WERI-Rb-1 (cell line): ENCODE measurements around the gene ARG2.

Source experiments
- DNase-seq: peaks from one replicate; pipeline ENCODE4 v3.0.0-alpha.2; 2020
- H3K27ac ChIP-seq: fragments of 250-450 bp; sonication (Bioruptor Pico); 2 replicates; pipeline ENCODE4 v1.5.1; 2020; ENCODE audit warnings: mild to moderate bottlenecking, moderate library complexity
- H3K27me3 ChIP-seq: fragments of 250-450 bp; sonication (Bioruptor Pico); 2 replicates; pipeline ENCODE4 v1.5.1; 2021; ENCODE audit warnings: mild to moderate bottlenecking, low read depth, moderate library complexity; ENCODE audit not compliant: insufficient read depth, severe bottlenecking
- H3K36me3 ChIP-seq: fragments of 250-450 bp; sonication (Bioruptor Pico); 2 replicates; pipeline ENCODE4 v1.5.1; 2020; ENCODE audit warnings: mild to moderate bottlenecking, moderate library complexity
- H3K4me3 ChIP-seq: 2 replicates; pipeline ENCODE4 v1.5.1; 2011; ENCODE audit warnings: low read depth, mild to moderate bottlenecking, control low read depth, low read length
- H3K9me3 ChIP-seq: fragments of 250-450 bp; sonication (Bioruptor Pico); 2 replicates; pipeline ENCODE4 v1.5.1; 2021; ENCODE audit warnings: mild to moderate bottlenecking, moderate library complexity; ENCODE audit not compliant: severe bottlenecking
- TF ChIP-seq, protein P1 (sequence below): IDR thresholded peaks from 2 replicates; pipeline ENCODE4 v1.5.1; 2011; ENCODE audit warnings: low read depth, mild to moderate bottlenecking, control low read depth, inconsistent platforms, low read length

Gene ARG2

DNA sequence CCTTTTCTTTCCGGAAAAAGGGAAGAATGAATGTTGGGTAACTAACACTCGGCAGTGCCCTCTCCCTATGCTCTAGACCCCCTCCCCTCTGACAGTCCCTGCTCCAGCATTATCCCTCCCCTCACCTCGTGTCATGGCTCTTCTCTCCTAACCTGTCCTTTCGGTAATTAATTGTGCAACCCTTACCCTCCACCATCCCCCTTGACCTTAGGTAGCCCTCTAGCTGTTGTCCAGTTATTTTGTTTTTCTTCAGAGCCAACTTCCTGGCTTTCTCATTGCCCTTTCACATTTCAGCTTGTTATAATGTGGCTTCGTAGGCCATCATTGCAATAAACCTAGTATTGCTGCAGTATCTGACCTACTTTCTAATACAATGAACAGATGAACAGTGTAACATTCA, 11.2 kb downstream of the ARG2 start:
- no peak overlapping the region for H3K4me3 ChIP-seq
- peaks cover 33% of the 10 kb centered on the region for H3K36me3 ChIP-seq
- TF ChIP-seq, protein P1, sequence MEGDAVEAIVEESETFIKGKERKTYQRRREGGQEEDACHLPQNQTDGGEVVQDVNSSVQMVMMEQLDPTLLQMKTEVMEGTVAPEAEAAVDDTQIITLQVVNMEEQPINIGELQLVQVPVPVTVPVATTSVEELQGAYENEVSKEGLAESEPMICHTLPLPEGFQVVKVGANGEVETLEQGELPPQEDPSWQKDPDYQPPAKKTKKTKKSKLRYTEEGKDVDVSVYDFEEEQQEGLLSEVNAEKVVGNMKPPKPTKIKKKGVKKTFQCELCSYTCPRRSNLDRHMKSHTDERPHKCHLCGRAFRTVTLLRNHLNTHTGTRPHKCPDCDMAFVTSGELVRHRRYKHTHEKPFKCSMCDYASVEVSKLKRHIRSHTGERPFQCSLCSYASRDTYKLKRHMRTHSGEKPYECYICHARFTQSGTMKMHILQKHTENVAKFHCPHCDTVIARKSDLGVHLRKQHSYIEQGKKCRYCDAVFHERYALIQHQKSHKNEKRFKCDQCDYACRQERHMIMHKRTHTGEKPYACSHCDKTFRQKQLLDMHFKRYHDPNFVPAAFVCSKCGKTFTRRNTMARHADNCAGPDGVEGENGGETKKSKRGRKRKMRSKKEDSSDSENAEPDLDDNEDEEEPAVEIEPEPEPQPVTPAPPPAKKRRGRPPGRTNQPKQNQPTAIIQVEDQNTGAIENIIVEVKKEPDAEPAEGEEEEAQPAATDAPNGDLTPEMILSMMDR = no peak
- H3K27ac ChIP-seq = no peak overlapping the region
- no peaks in the 10 kb centered on the region for H3K27me3 ChIP-seq
- DNase-seq = no peak
- no peaks in the 10 kb centered on the region for H3K9me3 ChIP-seq

DNA sequence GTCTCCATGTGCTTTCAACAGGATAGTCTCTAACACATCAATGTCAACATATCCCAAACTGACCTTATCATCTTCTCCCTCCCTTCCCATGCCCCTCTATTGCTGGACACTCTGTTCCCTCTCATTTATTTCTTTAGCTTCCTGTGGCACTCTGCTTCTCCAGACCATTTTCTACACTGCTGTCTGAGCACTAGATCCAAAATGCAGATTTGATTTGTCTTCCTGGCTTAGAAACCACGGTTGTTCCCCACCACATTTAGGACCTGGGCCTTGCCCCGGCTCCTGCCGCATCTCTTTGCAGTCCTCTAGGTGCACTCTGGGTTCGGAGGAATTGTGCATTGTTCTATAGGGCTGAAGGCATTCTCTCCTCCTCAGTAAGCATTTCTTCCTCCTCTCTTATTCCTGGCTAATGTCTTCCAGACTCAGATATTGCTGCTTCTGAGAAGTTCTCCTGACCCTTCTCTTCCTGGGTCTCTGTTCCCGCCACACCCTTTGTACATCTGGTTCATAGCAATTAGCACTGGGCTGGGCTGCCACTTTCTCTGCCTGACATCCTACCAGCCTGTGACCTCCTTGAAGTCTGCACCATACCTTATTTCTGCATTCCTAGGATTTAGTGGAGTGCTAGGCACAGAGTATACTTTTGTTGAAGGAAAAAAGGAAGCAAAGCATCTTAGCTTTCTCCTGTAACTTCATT, 13.9 kb downstream of the ARG2 start:
- Histone ChIP-seq H3K27ac (no peak overlapping the region), H3K4me3 (no peak overlapping the region), H3K9me3 (no peaks in the 10 kb centered on the region), H3K36me3 (peaks cover 24% of the 10 kb centered on the region), H3K27me3 (no peaks in the 10 kb centered on the region)
- TF ChIP-seq, protein P1 = no peak
- DNase-seq = no peak

DNA sequence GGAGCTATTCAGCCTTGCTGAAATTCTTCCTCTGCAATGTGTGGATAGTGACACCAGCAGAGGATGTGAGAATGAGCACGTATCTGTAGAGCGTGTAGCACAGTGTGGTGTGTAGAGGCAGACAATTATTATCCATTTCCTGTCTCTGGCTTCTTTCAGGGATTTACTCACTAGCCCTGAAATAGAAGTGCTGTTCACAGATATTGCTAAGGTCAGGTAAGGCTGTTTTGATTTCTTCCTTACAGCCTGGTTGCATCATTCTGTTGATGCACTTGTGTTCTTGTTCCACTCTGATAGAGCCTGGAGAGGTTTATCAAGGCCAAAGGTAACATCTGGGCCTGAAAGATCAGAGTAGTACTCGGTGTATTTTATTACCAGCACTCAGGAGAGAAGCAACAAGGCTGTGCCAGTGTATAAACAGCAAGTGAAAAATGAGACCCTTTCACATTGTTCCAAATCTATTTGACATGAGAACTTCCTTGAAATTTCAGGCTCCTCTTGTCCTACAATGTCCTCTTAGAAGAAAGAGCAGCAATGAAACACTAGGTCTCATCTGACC, 16.7 kb downstream of the ARG2 start:
- H3K27me3 ChIP-seq = no peaks in the 10 kb centered on the region
- peaks cover 24% of the 10 kb centered on the region for H3K36me3 ChIP-seq
- no peak overlapping the region for H3K27ac ChIP-seq
- H3K9me3 ChIP-seq = no peaks in the 10 kb centered on the region
- TF ChIP-seq, protein P1 = no peak
- H3K4me3 ChIP-seq = no peak overlapping the region
- no peak for DNase-seq

DNA sequence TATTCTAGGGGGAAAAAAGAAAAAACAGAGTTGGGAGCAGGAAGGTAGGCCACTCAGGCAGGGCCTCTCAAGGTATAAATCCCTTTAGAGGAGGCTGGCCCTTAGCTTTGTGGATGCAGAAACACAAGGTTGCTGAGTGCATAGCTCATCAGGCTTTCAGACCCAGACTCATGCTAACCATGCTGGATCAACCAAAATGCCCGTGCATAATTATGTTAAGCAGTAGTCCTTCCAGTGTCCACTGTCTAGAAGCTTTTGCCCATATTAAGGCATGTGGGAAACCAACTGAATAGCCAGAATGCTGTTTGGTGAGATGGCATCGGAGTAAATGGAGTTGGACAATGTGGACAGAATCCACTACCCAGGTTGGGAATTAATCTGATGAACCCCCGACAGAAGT, 18.9 kb downstream of the ARG2 start:
- Histone ChIP-seq H3K27ac (no peak overlapping the region), H3K9me3 (no peaks in the 10 kb centered on the region), H3K27me3 (no peaks in the 10 kb centered on the region), H3K36me3 (peaks cover 24% of the 10 kb centered on the region), H3K4me3 (no peak overlapping the region)
- DNase-seq = no peak
- TF ChIP-seq, protein P1 = no peak

DNA sequence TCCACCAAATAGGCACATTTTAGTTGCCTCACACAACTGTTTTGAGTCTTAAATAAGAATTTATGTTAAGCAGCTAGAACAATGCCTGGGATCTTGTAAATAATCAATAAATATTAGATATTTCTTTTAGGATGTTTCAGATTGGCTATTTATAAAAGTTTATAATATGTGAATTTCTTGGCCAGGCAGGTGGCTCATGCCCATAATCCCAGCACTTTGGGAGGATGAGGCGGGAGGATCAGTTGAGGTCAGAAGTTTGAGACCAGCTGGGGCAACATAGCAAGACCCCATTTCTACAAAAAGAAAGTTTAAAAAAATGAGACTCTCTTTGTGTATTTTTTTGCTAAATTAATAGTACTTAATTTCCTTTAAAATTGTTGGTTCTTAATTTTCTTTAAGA, 21.8 kb downstream of the ARG2 start:
- Histone ChIP-seq H3K9me3 (no peaks in the 10 kb centered on the region), H3K4me3 (no peak overlapping the region), H3K27me3 (no peaks in the 10 kb centered on the region), H3K36me3 (peaks cover 43% of the 10 kb centered on the region), H3K27ac (no peak overlapping the region)
- DNase-seq = no peak
- TF ChIP-seq, protein P1 = no peak
